ENCODE results near the gene CCDC188. TPM values are rescaled to one million over a fixed set of nuclear protein-coding genes. Genes with fewer than 3 reads are reported as not detected.

CCDC188 gene
- total and polyA plus RNA-seq, 9 of the 15 experiments (the other 6 are each of a cell fraction or from before 2014, with no cell fraction given), result not detected

- Histone ChIP-seq H3K9me3 (replicated peaks; ENCODE audit: control insufficient read depth, insufficient read depth, low read depth, low read length) (no peaks in the 10 kb centered on the region), H2AFZ (ENCODE audit: low read depth, low read length) (no peak overlapping the region), H4K20me1 (replicated peaks; ENCODE audit: control insufficient read depth, insufficient read depth, low read length) (peaks cover 47% of the 10 kb centered on the region), H3K4me2 (ENCODE audit: insufficient read depth, low read length) (no peak overlapping the region), H3K4me1 (replicated peaks in 1 of 2; ENCODE audit: control insufficient read depth in 2 of 2, insufficient read depth in 2 of 2, low read length in 2 of 2) (peaks cover 0 to 49% of the 10 kb centered on the region in 2 experiments; a peak in 2 of 5 replicates), H3K27ac (ENCODE audit: extremely low read depth, low read depth, low read length) (no peak overlapping the region), H3K36me3 (ENCODE audit: control insufficient read depth, insufficient read depth, low read length) (no peaks in the 10 kb centered on the region), H3K9me1 (ENCODE audit: control insufficient read depth, insufficient read depth, low read length) (peaks cover 3% of the 10 kb centered on the region), H3K79me2 (ENCODE audit: control insufficient read depth, insufficient read depth, low read length) (no peaks in the 10 kb centered on the region), H3K27me3 (ENCODE audit: control insufficient read depth in 2 of 2, insufficient read depth in 2 of 2, low read length in 2 of 2) (peaks cover 85 to 96% of the 10 kb centered on the region in 2 experiments), H3K4me3 (no peak overlapping the region), H3K9ac (ENCODE audit: insufficient read depth in 1 of 2, low read depth in 2 of 2, low read length in 2 of 2) (peak overlapping the region in 1 of 2 experiments; percentile 26; a peak in 2 of 4 replicates)
- POLR2A ChIA-PET, result interaction anchor here (0.5 to 1.6 kb wide), 11 partner anchors 10 to 712 kb away, joined by 3 to 7 read pairs (median 3); no protein-coding TSS in a partner anchor
- no TSS peak for BruUV-seq (replicated peaks)
- intact Hi-C loops (cut with micrococcal nuclease) (no loop called here), in situ Hi-C loops (cut with MboI) (no loop called here)
- CTCF ChIA-PET (ENCODE audit: low intra/inter-chr PET ratio), result no interaction called here
- no peak for DNase-seq (ENCODE audit: extremely low read depth in 1 of 4, low spot score in 3 of 4)
- ATAC-seq, result peak; percentile 21
- no peak for FAIRE-seq
- WGBS (ENCODE audit: insufficient coverage, low coverage, missing lambda C conversion rate), result 1% methylated on average over 19 of the region's 19 CpGs
- TF ChIP-seq CHD1 (IDR thresholded peaks at IDR 0.05; ENCODE audit: low read length) (peak; percentile 57), ZBTB1 (CRISPR knock-in tag; IDR thresholded peaks at IDR 0.05; ENCODE audit: borderline replicate concordance, low read depth) (no peak), KDM2B (CRISPR knock-in tag; IDR thresholded peaks at IDR 0.05) (0 out of 2 replicates have a peak, but pooled peaks have one; percentile 35), MCM5 (IDR thresholded peaks at IDR 0.05; ENCODE audit: low read depth) (no peak), SMARCA4 (IDR thresholded peaks at IDR 0.05) (no peak), CTCF (IDR thresholded peaks at IDR 0.05 in 2 of 3, conservative IDR thresholded peaks at IDR 0.05 in 1 of 3; ENCODE audit: insufficient read depth in 2 of 3, low read depth in 1 of 3, low read length in 3 of 3) (peak in 1 of 3 experiments; percentile 29; a peak in 1 of 6 replicates), PRDM10 (IDR thresholded peaks at IDR 0.05; ENCODE audit: partially characterized antibody) (peak; percentile 65), ZNF143 (CRISPR knock-in tag; IDR thresholded peaks at IDR 0.05) (0 out of 2 replicates have a peak, but pooled peaks have one; percentile 57), ADNP (tag; IDR thresholded peaks at IDR 0.05) (no peak), SRSF1 (IDR thresholded peaks at IDR 0.05; ENCODE audit: low read depth, low read length) (no peak), TCF3 (CRISPR knock-in tag; IDR thresholded peaks at IDR 0.05) (no peak), NCOA2 (IDR thresholded peaks at IDR 0.05; ENCODE audit: partially characterized antibody in 2 of 2) (no peak), ZNF12 (CRISPR knock-in tag; IDR thresholded peaks at IDR 0.05) (0 out of 2 replicates have a peak, but pooled peaks have one; percentile 5), ZNF445 (CRISPR knock-in tag; IDR thresholded peaks at IDR 0.05; ENCODE audit: low read depth) (no peak), FOXP1 (CRISPR knock-in tag; IDR thresholded peaks at IDR 0.05) (peak; percentile 44; the same call in 1 of the 2 replicates)
Measured at GRCh38 chr22:20196094-20196842, 45.4 kb upstream of the CCDC188 start.
